ENCODE data around the gene FAM163B. TPM values are rescaled to one million over a fixed set of nuclear protein-coding genes. Genes with fewer than 3 reads are reported as not detected.

FAM163B gene
- total RNA-seq, 1 experiment from 2014 or later, result not detected

DNA sequence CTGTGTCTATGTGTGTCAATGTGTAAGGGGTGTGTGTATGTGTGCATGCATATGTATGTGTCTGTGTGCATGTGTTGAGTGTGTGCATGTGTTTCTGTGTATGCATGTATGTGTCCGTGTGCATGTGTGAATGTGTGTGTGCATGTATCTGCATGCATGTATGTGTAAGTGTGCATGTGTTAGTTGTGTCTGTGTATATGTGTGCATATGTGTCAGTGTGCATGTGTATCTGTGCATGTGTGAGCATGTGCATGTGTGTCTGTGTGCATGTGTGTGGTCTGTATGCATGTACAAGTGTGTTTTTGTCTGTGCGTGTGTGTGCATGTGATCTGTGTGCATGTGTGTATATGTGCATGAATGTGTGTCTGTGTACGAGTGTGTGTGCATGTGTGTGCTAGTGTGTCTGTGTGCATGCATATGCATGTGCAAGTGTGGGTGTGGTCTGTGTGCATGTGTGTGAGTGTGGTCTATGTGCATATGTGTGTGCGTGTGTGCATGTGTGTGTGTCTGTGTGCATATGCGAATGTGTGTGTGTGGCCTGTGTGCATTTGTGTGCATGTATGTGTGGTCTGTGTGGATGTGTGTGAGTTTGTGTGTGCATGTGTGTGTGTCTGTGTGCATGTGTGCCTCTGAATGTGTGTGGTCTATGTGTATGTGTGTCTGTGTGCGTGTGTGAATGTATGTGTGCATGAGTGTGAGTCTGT is 9.6 kb downstream of the FAM163B start:
- no peak for DNase-seq (ENCODE audit: low read depth)

DNA sequence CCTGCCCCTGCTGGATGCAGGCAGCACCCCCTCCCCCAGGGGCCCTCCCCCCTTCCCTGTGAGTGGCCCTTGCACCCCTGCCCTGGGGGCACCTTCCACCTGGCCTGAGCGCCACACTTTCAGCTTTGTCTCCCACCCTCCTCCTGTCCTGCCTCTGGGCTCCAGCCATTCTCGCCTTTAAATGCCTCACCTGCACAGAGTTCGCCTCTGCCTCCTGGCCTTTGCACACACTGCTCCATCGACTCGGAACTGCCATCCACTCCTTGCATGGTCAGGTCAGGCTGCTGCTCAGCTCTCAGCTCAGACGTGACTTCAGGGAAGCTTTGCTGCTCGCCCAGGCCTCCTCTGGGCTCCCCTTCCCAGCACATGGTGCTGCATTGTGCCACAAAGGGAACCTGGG is 10.2 kb downstream of the FAM163B start:
- DNase-seq (ENCODE audit: low read depth), result no peak

DNA sequence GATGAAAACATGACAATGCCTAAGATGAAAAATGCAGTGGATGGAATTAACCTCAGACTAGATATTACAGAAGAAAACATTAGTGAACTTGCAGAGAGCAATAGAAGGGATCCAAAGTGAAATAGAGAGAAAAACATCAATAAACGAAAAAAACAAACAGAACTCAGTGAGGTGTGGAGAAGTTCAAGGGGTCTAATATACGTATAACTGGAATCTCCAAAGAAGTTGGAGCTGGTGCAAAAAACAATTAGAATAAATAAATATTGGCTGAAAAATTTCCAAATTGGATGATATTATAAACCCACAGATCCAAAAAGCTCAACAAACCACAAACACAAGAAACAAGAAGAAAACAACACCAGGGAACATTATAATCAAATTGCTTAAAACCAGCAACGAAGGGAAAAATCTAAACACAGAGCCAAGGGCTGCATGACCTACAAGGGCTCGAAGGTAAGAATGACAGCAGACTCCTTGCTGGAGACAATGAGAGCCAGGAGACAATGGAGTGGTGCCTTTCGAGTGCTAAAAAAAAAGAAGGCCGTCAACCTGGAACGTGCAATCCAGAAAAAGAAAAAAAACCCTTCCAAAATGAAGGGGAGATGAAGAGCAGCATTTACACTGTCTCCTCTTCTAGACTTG is 11.8 kb downstream of the FAM163B start:
- no peak for DNase-seq (ENCODE audit: low read depth)

DNA sequence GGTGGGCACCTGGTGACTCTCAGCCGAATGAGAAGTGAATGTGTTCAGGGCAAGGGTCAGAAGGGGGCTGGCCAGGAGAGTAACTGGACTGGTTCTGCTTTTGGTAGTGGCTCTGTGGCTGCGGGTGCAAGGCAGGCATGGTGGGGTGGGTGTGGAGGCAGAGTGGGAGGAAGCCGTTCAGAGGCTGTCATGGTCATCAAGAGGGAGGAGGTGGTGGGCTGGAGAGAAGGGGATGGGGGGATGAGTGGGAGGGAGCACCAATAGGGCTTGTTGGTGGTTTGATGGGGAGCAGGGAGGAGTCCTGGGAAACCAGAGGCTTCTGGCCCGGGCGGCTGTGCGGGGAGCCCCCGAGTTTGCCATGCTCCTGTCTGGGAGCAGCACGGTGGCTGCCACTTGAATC is 13.3 kb downstream of the FAM163B start:
- no peak for DNase-seq (ENCODE audit: low read depth)

DNA sequence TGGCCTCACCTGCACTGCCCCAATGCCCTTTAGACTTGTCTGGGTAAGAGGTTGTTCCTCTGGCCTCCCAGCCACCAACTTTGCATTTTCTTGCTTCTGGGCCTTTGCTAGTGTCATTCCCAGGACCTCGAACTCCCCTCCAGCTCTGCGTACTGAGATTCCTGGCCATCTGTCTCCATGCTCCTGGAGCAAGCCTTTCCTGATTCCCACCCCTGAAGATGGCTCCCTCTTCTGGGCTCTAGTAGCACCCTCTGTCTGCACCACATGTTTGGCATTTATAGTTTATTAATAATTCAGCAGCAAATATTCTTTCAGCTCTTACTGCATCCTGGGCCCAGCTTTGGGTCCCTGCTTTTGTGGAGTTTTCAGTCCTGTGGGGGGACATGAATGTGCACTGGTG is 14.9 kb downstream of the FAM163B start:
- no peak for DNase-seq (ENCODE audit: low read depth)

DNA sequence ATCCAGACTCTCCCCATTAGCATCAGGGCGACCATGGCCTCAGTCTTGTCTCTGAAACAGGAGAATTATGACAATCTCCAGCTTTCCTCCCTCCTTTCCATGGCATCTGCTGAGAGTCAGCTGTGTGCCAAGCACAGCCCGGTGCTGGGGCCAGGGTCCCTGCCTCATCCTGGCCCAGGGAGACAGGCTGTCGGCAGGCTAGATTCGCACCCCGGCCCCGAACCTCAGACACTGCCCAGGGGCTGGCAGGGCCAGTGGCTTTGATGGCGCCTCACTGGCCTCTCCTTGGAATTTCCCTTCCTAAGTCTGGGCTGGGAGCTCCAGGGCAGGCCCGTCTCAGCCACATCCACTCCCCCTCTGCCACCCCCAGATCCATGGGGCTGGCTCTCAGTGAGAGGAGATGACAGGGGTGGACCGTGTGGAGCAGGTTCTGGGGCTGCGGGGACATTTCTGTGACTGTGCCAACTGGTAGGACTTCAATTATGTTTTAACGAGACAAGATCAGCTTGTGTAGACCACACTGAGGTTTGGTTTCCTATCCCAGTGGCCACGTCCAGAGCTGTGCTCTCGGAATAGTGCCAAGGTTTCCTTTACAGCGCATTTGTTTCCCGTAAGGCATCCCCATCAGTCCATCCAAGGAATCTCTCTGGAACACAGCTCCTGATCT is 15.5 kb downstream of the FAM163B start:
- no peak for DNase-seq (ENCODE audit: low read depth)

DNA sequence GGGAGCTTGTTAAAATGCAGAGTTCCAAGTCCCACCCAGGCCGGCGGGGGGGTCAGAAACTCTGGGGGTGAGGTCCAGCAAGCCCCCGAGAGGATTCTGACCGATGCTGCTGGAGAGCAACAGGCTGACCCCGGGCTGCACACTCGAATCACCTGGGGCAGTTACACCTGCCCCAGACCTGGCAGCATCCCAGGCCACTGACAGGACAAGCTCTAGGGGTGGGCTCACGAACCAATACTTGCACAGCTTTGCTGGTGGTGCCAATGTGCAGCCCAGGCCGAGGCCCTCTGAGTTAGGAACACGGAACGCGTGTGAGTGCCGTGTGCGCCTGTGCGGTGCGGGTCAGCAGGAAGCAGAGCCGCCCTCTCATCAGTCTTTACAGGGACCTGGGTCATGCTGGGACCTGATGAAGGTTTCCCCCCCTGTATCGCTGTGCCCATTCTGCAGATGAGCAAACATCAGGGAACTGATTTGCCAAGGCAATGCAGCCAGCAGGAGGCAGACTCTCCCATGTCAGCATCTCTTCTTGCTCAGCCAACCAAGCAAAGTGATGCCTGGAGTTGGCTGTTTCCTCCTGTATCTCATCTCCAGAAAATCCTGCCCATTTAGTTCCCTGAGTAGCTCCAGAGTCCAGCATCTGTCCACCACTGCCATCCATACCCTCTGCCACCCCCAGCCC is 16.3 kb downstream of the FAM163B start:
- no peak for DNase-seq (ENCODE audit: low read depth)

DNA sequence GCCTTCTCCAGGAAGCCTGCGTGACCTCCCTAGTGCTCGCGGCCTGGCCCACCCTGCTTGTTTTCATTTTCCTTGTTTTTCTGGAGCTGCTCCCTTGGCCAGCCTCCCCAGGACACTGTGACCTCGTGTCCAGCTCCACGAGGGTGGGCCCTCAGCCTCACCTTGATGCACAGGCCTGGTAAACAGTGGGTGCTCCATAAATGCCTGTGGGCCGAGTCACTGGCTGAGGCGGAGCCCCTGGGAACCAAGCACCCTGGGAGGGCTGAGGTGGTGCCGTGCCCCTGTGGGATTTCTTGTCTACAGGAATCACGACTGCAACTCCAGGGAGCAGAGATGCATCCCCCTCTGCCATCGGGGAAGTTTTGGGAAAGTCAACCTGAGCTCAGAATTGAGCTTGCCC is 17.2 kb downstream of the FAM163B start:
- no peak for DNase-seq (ENCODE audit: low read depth)

DNA sequence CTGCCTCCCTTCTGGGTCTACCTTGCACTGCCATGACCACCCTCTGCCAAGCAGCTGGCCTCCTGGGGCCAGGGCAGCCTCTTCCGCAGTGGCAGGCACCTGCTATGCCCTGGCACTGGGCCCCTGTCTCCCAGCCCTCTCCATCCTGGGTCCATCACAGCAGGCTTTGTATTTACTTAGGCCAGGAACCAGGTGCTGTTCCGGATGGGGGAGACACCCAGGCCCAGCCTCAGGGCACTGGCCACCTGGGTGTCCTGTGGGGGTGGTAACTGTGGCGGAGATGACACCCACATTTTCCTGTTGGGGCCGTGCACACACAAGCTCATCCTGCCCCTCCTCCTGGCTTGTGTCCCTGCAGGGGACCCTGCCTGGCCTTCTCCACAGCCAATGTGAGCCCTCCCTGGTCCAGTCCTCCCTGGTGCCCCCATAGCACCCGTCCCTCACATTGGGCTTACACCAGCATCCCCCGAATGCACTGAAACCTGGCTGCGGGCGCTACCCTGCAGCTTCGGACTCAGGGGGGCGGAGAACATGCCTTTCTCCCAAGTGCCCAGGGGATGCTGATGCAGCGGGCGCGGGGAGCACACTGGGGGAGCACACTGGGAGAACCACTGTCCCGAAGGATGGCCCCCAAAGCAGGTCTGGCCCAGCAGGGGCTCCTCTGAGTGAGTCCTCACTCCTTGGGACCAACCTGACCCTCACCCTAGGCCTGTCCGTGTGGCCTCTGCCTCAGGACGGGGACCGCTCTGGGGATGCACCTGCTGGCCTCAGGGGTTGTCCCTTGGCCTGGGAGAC is 17.9 kb downstream of the FAM163B start:
- no peak for DNase-seq (ENCODE audit: low read depth)

DNA sequence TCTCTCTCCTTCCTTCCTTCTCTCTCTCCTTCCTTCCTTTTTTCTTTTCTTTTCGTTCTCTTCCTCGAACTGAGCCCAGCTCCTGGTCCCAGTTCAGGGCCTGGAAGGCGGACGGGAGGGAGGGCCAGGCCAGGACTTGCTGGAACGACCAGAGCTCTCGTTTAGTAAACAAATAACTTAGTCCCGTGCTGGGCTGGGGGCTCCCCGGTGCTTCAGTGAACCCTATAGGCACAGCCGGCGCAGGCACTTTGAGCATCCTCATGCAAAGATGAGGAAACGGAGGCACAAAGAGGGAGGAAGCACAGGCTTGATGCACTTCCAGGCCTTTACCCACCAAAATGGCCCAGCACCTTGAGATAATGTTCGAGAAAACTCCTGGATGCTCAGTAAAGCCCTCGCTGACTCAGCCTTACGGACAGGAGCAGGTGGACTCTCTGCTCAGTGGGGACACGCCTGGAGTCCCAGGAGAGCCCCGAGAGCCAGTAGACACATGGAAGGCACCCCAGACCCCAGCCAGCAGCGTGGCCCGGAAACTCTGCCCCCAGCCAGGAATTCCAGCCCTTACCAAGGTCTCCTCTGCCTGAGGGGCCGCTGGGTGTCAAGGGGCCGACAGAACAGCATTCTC is 18.8 kb downstream of the FAM163B start:
- DNase-seq (ENCODE audit: low read depth), result no peak

DNA sequence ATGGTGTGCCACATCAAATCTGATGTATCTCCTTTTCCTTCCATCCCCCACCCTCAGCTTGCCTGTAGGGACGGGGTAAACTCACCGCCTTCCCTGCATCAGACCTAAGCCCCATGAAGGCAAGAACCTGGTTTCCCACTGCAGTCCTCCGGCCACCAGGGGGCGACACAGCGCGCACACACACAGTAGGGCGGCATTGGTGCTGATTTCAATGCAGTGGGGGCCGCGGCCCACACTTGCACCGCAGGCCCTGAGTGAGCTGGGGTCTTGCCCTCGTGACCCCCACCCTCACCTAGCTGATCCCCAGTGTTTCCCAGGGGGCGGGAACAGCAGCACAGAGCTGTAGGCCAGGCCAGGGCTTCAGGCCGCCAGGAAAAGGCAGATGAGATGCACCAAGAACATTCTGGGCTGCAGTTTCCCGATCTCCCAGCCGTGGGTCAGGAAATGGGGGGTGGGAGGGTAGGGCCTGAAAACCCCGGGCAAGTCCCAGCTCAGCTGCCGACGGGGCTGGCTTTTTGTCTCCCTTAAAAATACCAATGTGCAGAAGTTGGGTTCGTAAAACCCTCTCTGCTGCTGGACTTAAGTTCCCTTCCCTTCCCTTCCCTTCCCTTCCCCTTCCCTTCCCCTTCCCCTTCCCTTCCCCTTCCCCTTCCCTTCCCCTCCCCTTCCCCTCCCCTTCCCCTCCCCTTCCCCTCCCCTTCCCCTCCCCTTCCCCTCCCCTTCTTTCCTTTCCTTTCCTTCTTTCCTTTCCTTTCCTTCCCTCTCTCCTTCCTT is 19.5 kb downstream of the FAM163B start:
- no peak for DNase-seq (ENCODE audit: low read depth)

DNA sequence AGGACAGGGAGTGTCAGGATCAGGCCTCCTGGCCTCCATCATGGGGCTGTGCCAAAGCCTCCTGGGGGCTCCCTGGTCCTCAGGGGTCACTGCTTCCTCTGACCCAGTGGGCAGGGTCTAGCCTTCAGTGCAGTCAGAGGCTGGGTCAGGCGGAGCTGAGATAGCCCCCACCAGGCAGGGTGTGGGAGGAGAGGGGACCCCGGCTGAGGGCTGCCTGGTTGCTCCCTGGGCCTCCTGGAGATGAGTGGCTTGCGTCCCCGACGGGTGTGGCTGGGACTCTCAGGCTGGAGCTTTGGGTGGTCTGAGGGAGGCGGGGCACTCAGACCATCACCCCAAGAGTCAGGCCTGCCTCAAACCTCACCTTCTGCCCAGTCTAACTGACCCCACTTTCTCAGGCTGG is 21.7 kb downstream of the FAM163B start:
- no peak for DNase-seq (ENCODE audit: low read depth)

DNA sequence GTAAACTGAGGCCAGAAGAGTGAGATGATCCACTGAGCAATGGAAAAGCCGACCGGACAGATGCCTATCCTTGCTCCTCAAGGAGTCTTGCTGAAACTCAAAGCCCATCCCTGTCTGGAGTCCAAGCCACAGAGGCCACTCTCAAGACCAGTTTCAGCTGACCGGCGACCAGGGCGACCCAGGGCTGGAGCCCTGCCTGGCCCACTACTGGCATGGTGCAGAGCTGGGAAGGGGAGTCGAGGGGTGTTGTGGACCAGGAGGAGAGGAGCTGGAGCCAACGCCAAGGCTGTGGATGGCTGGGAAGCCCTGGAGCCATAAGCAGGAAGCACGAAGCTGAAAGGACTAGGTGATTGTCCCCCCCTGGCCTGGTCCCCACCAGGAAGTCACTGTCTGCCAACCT is 22.1 kb downstream of the FAM163B start:
- DNase-seq (ENCODE audit: low read depth), result no peak

DNA sequence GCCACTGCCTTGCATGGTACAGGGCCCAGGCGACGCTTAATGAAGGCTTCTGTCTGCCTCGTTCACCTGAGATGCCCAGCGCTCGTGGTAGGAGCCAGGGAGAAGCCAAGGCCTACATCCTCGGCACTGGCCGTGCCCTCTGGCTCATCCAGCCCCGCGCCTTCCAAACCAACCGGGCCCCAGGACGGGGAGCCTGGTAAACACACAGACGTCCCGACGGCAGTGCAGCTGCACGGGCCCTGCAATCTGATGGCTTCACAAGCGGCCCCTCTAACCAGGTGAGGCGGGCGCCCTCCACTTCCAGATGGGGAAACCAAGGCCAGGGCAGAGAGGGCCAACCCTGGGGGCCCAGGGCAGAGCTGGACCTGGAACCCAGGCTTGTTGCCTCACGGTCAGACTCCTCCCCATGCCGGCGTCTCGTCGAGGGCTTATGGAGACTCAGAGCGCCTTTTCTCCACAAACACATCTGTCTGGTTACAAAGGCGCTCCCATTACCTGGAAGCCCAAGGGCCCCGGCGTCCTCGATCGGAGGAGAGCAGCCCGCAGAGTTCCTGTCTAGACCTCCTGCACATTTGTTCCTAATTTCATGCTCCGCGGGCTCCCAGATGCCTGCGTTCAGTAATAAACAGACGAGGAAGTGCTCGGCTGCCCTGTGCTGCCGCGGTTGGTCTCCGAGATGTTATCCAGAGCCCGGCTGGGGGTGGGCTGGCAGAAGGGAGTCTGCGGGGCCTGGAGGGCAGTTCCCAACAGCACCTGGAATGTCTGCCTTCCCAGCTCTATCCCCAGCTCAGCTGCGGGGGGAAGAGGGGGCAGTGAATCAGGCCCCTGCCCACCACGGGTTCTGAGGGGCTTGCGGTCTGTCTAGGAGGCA is 23.5 kb downstream of the FAM163B start:
- DNase-seq (ENCODE audit: low read depth), result no peak

DNA sequence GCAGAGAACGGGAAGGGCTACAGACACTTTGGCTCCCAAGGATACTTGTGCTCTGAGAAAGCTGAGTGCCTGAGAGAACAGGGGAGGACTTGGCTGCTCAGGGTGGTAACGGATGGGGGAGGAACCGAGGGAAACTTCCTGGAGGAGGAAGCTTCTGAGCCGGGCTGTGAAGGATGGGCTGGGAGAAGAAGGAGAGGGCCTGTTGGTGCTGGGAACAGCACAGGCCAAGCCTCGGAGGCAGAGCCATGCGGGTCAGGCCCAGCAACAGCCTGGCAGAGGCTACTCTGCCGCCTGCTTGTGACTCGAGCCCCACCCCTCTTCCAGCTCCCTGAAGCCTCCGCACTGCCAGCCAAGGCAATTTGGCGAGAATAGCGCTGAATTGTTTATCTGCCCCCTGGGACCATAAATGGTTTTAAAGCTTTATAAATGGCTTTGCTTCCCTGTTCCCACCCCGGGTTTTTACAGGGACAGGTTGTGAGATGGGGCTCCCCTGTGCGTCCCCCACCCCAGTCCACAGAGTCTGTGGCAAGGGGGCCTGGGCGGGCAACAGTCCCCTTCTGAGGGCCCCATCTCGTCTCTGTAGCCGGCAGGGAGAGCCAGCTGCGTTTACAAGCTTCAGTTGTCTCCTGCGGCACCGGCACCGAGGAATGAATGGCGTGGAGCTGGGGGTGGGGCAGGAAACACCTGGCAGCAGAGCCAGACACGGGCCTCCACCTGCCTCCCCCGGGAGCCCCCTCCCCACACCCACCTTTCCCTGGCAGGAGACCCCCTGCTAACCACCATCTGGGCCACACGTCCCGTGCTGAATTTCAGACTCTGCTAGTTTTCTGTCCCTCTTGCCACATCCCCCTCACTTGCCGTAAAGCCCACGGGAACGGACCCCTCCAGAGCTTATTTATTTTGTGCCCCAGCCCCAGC is 24.4 kb downstream of the FAM163B start:
- DNase-seq (ENCODE audit: low read depth), result no peak

DNA sequence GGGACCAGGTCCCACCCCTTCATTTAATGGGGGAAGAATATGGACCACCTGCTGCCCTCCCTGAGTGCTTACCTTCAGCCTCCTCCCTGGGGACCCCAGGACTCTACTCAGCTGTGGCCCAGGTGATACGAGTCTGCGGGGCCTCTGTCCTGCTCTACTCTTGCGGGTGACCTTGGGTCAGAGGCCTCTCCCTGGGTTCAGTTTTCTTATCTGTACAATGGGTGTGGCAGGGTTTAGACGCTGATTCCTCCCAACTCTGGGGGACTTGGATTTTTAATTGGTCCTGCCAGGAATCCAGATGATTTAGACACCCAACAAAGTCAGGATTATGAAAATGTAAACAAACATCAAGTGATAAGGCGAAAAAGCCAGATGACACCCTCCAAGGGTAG is 25.0 kb downstream of the FAM163B start:
- no peak for DNase-seq (ENCODE audit: low read depth)

DNA sequence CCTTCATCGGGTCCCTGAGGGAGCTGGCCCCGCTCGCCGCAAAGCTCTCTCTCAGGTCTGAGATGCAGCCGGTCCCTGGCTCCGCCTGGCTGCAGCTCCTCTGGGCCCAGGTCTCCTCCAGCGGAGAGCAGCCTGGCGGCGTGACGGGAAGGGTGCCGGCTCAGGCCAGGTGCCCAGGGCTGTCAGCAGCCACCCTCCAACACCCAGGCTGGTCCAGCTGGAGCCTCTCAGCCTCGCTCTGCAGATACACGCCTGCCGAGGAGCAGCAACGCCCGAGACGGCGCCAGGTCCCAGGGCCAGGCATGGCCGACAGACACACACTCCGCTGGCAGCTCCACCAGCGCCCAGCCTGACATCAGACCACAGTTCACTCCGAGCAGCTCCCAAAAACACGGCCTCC is 25.6 kb downstream of the FAM163B start:
- DNase-seq (ENCODE audit: low read depth), result no peak

DNA sequence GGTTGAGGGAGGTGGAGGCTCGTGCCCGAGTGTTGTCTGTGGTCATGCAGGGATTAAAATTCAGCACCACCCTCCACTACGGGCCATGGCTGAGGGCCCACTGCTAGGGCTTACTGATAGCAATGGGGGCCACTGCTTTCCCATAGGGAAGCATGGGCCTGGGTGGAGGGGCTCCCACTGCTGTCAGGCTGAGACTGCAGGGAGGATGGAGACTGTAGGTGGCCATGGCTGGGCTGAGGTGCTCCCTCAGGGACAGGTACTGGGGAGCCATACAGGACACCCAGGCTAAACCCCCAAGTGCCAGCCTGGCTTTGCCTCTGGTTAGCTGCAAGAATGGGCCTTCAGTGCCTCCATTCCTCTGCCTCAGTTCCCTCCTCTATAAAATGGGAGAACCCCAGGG is 26.1 kb downstream of the FAM163B start:
- no peak for DNase-seq (ENCODE audit: low read depth)

Data from M059J (cell line).